ENCODE measurements around the gene CLDN1.

DNA sequence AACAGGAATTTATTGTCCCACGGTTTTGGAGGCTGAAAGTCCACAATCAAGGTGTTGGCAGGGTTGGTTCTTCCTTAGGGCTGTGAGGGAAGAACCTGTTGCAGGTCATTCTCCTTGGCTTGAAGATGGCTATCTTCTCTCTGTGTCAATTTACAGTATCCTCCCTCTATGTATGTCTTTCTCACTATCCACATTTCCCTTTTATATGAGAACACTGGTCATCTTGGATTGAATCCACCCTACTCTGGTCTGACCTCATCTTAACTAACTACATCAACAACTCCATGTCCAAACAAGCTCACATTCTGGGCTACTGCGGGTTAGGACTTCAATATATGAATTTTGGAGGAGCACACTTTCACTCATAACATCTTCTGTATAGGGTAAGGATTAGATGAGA, 61.9 kb downstream of the CLDN1 start:
- TF ChIP-seq, protein P1, sequence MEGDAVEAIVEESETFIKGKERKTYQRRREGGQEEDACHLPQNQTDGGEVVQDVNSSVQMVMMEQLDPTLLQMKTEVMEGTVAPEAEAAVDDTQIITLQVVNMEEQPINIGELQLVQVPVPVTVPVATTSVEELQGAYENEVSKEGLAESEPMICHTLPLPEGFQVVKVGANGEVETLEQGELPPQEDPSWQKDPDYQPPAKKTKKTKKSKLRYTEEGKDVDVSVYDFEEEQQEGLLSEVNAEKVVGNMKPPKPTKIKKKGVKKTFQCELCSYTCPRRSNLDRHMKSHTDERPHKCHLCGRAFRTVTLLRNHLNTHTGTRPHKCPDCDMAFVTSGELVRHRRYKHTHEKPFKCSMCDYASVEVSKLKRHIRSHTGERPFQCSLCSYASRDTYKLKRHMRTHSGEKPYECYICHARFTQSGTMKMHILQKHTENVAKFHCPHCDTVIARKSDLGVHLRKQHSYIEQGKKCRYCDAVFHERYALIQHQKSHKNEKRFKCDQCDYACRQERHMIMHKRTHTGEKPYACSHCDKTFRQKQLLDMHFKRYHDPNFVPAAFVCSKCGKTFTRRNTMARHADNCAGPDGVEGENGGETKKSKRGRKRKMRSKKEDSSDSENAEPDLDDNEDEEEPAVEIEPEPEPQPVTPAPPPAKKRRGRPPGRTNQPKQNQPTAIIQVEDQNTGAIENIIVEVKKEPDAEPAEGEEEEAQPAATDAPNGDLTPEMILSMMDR (IDR thresholded peaks at IDR 0.05), result no peak
- TF ChIP-seq ZFX (IDR thresholded peaks at IDR 0.05; ENCODE audit: borderline replicate concordance), result no peak
